H1 (cell line): ENCODE results near the gene SKAP2. TPM values are rescaled to one million over a fixed set of nuclear protein-coding genes. Genes with fewer than 3 reads are reported as not detected.

ENCODE experiments used
- EP300 ChIP-seq, 2 experiments: IDR thresholded peaks; 1 replicate in 1 of 2; 2 replicates in 1 of 2; pipeline ENCODE4 v1.6.1; 2011 to 2012; ENCODE audit warnings: low read depth in 2 of 2, low read length in 2 of 2, mild to moderate bottlenecking in 2 of 2, borderline replicate concordance in 1 of 2, inconsistent platforms in 1 of 2, moderate library complexity in 1 of 2
- RFX5 ChIP-seq: IDR thresholded peaks from 2 replicates; pipeline ENCODE4 v1.6.1; 2011; ENCODE audit warnings: low read depth, low read length, improper control_type of control experiment, borderline replicate concordance
- polyA plus RNA-seq, 7 experiments: library from polyadenylated mRNA; depleted of rRNA in 3 of 7; stranded (reverse) in 5 of 7; unstranded in 2 of 7; fragments of >200 nt in 5 of 7; fragments of 200-250 nt in 2 of 7; gene quantifications; 1 replicate in 5 of 7; 2 replicates in 1 of 7; 4 replicates in 1 of 7; pipeline versions ENCODE4 v1.2.1 to v1.2.3, GENCODE V29; 2011 to 2013; ENCODE audit warnings: missing spikeins in 2 of 7, mixed read lengths in 2 of 7
- total RNA-seq: library from RNA; stranded (reverse); fragmentation: NEBNext Ultra II Directional; extraction: Animal tissue kit (Norgen Biotek cat#: 25700); gene quantifications from 2 replicates; pipeline ENCODE4 v1.2.1, GENCODE V29; 2021
- TF ChIP-seq, protein P1 (sequence below): IDR thresholded peaks from 2 replicates; pipeline ENCODE4 v1.6.1; 2011; ENCODE audit warnings: low read length, improper control_type of control experiment

SKAP2 gene
- total and polyA plus RNA-seq, 2 of the 8 experiments (the other 6 are each of a cell fraction or from before 2014, with no cell fraction given) = 0.53 to 5.1 TPM

DNA sequence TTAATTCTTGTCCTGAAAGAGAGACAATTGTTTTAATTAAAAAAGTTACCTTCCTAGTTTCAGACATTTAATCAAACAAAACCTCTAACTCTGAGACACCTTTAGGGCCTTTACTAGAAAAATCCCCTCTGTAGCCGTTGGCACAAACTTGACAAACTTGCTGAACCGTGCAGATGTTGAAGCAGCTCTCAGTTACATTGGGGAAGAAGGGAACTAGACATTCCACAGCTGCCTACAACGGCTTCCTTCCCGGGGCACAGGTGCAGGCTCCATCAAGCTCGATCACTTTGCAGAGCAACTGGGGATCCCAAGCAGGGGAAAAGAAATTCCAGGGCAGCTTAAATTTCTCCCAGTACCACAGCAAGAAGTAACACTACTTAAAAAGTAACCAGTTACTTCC lies 141.3 kb downstream of the SKAP2 start (continued):
- no peak for TF ChIP-seq EP300 (IDR thresholded peaks at IDR 0.05; ENCODE audit: borderline replicate concordance in 1 of 2, low read depth in 2 of 2, low read length in 2 of 2)
- TF ChIP-seq RFX5 = no peak
- TF ChIP-seq, protein P1, sequence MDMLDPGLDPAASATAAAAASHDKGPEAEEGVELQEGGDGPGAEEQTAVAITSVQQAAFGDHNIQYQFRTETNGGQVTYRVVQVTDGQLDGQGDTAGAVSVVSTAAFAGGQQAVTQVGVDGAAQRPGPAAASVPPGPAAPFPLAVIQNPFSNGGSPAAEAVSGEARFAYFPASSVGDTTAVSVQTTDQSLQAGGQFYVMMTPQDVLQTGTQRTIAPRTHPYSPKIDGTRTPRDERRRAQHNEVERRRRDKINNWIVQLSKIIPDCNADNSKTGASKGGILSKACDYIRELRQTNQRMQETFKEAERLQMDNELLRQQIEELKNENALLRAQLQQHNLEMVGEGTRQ = no peak
